ENCODE data around the gene CFHR1. TPM values are rescaled to one million over a fixed set of nuclear protein-coding genes. Genes with fewer than 3 reads are reported as not detected.

The CFHR1 gene
- not detected for total RNA-seq

GRCh38 chr1:196819531-196819930 is at the start of gene CFHR1:
TSS of gene CFHR1 (plus strand) at chr1:196819731. CDS start at chr1:196819845, 114 bp downstream.

GRCh38 chr1:196774603-196775002 is 44.9 kb upstream of the CFHR1 start, which contains the start of gene CFHR3:
TSS of gene CFHR3 (plus strand) at chr1:196774840. CDS start at chr1:196774887, 47 bp downstream.

Other genes with a start within 250 kb of the CFHR1 start
- 18.0 TPM for gene KCNT2, start 211.3 kb upstream of the CFHR1 start, total RNA-seq
- 98.1 TPM for gene CFH, start 167.7 kb upstream of the CFHR1 start, total RNA-seq
- gene CFHR3, start 44.9 kb upstream of the CFHR1 start, total RNA-seq = 0.22 TPM
- gene CFHR4, start 68.3 kb downstream of the CFHR1 start, total RNA-seq = not detected
- gene CFHR2, start 124.0 kb downstream of the CFHR1 start, total RNA-seq = not detected
- gene CFHR5, start 157.8 kb downstream of the CFHR1 start, total RNA-seq = not detected
- gene F13B, start 247.5 kb downstream of the CFHR1 start, total RNA-seq = not detected

All from camera-type eye (tissue), 1 donor.